ENCODE results near the gene OPRD1. TPM values are rescaled to one million over a fixed set of nuclear protein-coding genes. Genes with fewer than 3 reads are reported as not detected.

The OPRD1 gene
- total and polyA plus RNA-seq, 2 of the 4 experiments (the other 2 are of a cell fraction): under 0.01 TPM; not detected in 1

DNA sequence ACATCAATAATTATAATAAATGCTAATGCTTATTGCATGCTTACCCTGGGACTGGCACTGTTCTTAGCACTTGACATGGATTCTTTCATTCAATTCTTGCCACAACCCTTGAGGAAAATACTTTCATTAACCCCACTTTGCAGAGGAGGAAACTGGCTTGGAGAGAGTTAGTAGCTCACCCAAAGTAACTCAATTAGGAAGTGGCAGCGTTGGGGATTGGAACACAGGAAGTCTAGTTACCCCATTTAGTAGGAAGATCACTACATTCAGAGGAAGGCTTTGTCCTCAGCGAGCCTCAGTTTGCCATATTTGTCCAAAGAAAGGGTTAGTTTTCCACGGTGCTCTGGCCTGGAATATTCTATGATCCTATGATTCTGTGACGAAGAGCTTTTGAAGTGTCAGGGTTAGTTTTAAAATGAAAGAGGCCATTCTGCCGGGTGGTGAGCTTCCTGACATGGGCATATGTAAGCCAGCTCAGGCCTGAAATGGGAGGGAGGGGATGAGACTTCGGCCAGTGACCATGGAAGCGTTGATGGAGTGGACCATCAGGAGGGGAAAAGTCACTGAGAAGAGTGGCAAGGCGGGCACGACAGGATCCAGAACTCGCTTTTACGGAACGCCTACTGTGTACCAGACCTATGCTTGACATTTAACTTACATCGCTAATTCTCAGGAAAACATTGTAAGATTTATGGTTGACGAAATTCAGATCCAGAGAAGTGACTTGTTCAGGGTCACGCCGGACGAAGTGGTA lies 74.2 kb downstream of the OPRD1 start:
- Histone ChIP-seq H4K91ac (ENCODE audit: insufficient read depth, low read depth, low read length) (0 out of 2 replicates have a peak overlapping the region, but pooled peaks have one; percentile 31), H2AFZ (replicated peaks; ENCODE audit: low read length, poor library complexity) (peak overlapping the region; percentile 96), H2AK9ac (replicated peaks; ENCODE audit: low read depth, low read length, poor library complexity) (peak overlapping the region; percentile 63), H3K4ac (ENCODE audit: low read depth, low read length) (no peak overlapping the region), H4K8ac (ENCODE audit: low read depth in 2 of 2, low read length in 2 of 2) (peak overlapping the region in 1 of 2 experiments; percentile 45; a peak in 1 of 4 replicates), H3K9me3 (ENCODE audit: control insufficient read depth, insufficient read depth, low read length) (no peaks in the 10 kb centered on the region), H3K56ac (ENCODE audit: extremely low read depth, insufficient read depth, low read length) (no peak overlapping the region), H2BK5ac (ENCODE audit: low read depth, low read length, poor library complexity, severe bottlenecking) (no peak overlapping the region), H3K79me1 (ENCODE audit: low read depth in 1 of 2, low read length in 2 of 2) (no peaks in the 10 kb centered on the region), H2AK5ac (ENCODE audit: low read depth, low read length) (peak overlapping the region; percentile 20; the same call in 1 of the 2 replicates), H3K18ac (ENCODE audit: low read depth, low read length) (no peak overlapping the region), H3K23ac (ENCODE audit: low read depth, low read length) (no peak overlapping the region), H2BK20ac (ENCODE audit: low read depth, low read length) (peak overlapping the region; percentile 30; the same call in 1 of the 2 replicates), H3K14ac (replicated peaks; ENCODE audit: low read depth, low read length) (no peak overlapping the region), H3K27ac (ENCODE audit: insufficient read depth, low read length) (no peak overlapping the region), H4K20me1 (ENCODE audit: insufficient read depth, low read length) (no peaks in the 10 kb centered on the region), H2BK15ac (ENCODE audit: low read depth, low read length) (peak overlapping the region; percentile 29; the same call in 2 of the 3 replicates), H3K4me1 (ENCODE audit: control insufficient read depth, insufficient read depth, low read length) (peaks cover 11% of the 10 kb centered on the region), H3K4me3 (ENCODE audit: insufficient read depth, low read depth, low read length) (no peak overlapping the region), H3K36me3 (ENCODE audit: control insufficient read depth, insufficient read depth, low read length) (no peaks in the 10 kb centered on the region), H3K4me2 (ENCODE audit: low read depth, low read length) (peak overlapping the region; percentile 84), H3K9me1 (ENCODE audit: insufficient read depth, low read length) (peaks cover 10% of the 10 kb centered on the region; the same call in 1 of the 2 replicates), H3K27me3 (ENCODE audit: control insufficient read depth, insufficient read depth, low read length) (peaks cover 8% of the 10 kb centered on the region), H2BK120ac (ENCODE audit: low read depth, low read length) (no peak overlapping the region), H3K9ac (ENCODE audit: low read depth, low read length) (no peak overlapping the region), H4K5ac (ENCODE audit: low read depth, low read length) (no peak overlapping the region)
- ChIA-PET POLR2A (ENCODE audit: unreplicated experiment) (no interaction called here), CTCF (interaction anchor here (0.6 to 1.1 kb wide), 2 partner anchors 9 to 154 kb away, joined by 3 read pairs; no protein-coding TSS in a partner anchor)
- TF ChIP-seq RAD21 (IDR thresholded peaks at IDR 0.05; ENCODE audit: low read length) (no peak), SMC3 (IDR thresholded peaks at IDR 0.05; ENCODE audit: low read depth, low read length) (no peak), BHLHE40 (IDR thresholded peaks at IDR 0.05; ENCODE audit: low read depth, low read length) (no peak), NFE2L2 (IDR thresholded peaks at IDR 0.05; ENCODE audit: low read depth, low read length) (no peak), CEBPB (IDR thresholded peaks at IDR 0.05; ENCODE audit: low read depth, low read length) (no peak)
- TF ChIP-seq, protein P1, sequence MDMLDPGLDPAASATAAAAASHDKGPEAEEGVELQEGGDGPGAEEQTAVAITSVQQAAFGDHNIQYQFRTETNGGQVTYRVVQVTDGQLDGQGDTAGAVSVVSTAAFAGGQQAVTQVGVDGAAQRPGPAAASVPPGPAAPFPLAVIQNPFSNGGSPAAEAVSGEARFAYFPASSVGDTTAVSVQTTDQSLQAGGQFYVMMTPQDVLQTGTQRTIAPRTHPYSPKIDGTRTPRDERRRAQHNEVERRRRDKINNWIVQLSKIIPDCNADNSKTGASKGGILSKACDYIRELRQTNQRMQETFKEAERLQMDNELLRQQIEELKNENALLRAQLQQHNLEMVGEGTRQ (IDR thresholded peaks at IDR 0.05; ENCODE audit: low read depth, low read length): no peak
- TF ChIP-seq, protein P2, sequence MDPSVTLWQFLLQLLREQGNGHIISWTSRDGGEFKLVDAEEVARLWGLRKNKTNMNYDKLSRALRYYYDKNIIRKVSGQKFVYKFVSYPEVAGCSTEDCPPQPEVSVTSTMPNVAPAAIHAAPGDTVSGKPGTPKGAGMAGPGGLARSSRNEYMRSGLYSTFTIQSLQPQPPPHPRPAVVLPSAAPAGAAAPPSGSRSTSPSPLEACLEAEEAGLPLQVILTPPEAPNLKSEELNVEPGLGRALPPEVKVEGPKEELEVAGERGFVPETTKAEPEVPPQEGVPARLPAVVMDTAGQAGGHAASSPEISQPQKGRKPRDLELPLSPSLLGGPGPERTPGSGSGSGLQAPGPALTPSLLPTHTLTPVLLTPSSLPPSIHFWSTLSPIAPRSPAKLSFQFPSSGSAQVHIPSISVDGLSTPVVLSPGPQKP (IDR thresholded peaks at IDR 0.05; ENCODE audit: borderline replicate concordance, low read depth, low read length): no peak
- WGBS, 2 experiments (ENCODE audit: extremely low coverage in 2 of 2, insufficient read length in 1 of 2): 72% methylated on average over 6 of the region's 17 CpGs; no CpG with 5 or more reads in 1 of the 2 experiments
- dilution Hi-C loops (cut with HindIII; ENCODE audit: low sequenced_read_pairs, unreplicated experiment) (no loop called here), in situ Hi-C loops (cut with MboI; ENCODE audit: low sequenced_read_pairs) (no loop called here), intact Hi-C loops (cut with micrococcal nuclease) (loop anchor here (2.0 kb wide), 2 partner anchors 87 to 1823 kb away; no protein-coding TSS in a partner anchor)
- no TSS peak for BruUV-seq (replicated peaks)
- no peak for DNase-seq
- no peak for ATAC-seq (ENCODE audit: low read depth)
